Measurements from ENCODE around the gene PPP6R2.

The PPP6R2 gene

DNA sequence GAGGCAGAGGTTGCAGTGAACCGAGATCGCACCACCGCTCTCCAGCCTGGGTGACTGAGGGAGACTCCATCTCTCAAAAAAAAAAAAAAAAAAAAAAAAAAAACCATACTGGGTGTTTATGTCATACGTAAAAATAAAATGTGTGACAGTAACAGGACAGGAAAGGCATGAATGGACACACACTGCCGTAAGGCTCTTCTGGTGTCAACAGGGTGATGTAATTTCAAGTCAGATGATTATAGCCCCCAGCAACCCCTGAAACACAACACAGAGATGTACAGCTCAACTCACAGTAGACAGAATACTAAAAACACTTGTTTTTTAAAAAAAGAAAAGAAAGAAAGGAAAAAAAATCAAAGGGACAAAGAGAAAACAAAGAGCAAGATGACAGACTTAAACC lies 109.5 kb downstream of the PPP6R2 start:
- DNase-seq: no peak

DNA sequence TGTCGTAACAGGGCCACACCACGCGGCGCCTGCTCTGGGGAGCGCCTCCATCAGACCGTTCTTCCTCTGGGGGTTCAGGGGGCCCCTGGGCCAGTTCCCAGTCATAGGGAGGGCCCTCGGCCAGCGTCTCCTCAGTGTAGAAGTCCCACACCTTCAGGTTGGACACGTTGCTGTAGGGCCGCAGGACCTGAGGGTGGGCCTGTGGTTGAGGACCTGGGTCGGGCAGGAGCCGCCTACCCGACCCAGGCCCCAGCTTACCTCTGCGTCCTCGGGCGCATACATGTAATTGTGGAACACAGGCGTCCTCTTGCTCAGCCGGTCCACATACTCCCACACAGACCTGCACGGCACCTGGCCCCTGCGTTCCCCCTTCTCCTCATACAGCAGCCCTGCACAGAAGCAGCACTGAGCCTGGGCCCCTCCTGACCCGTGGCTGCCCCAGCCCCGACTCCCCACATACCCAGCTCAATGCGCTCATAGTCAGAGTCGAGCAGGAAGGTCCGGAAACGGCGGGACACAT lies 111.5 kb downstream of the PPP6R2 start:
- no peak for DNase-seq

DNA sequence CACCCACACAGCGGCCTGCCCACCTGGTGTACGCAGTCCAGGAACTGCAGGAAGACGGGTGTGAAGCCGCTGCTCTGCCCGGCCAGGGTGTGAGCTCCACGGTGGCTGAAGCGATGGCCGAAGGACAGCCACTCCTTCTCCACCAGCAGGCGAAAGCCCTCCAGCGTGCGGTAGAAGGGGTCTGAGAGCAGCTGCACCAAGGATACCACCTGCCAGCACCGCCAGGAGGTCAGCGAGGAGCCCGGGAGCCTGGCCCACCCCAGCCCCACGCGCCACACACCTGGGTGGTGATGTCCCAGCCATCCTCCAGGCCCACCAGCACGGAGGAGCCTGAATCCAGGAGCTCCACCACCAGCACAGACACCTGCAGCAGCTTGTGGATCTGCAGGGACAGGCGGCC lies 112.1 kb downstream of the PPP6R2 start:
- DNase-seq: no peak

DNA sequence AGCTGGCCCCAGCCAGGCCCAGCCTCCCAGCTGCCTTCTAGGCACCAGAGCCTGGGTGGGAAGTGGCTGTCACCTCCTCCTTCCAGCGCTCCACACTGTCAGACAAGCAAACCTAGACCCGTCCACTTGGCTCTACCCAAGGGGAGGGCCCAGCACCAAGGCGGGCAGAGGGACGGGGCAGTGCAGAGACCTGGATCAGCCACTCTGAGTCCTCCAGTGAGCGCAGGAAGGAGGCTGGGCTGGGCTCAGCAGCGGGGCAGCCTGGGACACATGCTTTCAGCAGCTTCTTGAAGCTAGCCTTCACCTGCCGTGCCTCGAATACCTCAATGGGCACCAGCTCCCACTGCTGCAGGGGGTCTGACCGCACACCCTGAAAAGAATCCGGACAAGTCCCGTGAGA lies 112.9 kb downstream of the PPP6R2 start:
- no peak for DNase-seq

DNA sequence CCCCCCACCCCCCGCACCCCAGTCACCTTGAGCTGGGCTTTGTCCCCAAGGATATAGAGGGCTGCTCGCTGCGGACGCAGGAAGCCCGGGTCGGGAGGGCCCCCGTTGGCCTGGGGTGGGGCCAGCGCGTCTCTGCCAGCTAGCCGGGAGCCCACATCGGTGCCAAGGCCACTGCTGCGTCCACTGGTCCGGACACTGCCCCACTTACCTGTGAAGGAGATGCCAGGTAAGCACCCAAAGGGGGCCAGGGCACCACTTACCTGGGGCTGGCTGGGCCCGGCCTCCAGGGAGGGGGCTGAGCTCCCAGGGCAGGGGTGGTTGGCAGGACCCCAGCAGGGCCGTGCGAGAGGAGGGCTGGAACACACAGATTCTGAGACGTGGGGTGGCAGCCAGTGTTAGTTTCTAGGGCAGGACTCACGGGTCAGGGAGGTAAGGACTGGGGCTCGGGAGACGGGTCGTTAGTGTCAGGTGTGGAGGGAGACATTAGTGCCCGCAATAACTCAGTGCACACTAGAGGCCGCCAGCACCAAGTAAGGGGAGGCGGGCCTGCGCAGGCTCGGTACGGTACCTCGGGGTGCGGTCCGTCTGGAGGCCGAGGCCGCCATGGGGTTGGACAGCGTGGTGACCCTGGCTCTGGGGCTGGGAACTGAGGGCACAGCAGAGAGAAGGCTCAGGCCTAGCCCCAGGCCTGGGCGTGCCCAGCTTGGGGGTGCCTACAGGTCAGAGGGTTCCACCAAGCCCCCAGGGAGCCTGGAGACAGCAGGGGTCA lies 113.5 kb downstream of the PPP6R2 start:
- DNase-seq: no peak

DNA sequence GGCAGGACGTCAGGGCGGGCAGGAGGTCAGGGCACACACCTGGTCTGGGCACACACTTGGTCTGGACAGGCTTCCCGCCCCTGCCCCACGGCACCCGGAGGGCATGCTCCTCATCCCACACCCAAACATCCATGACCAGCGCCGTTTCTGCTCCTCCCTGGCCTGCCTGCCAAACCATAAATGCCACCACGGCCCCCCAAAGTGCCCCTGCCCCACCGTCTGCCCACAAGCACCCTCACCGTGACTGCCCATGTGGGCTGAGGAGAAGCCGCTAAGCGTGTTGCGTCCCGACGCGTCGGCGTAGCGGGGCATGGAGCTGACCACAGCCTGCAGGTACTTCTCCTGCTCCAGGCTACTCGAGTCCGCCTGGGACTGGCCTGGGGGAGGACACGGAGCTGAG lies 115.9 kb downstream of the PPP6R2 start:
- no peak for DNase-seq

DNA sequence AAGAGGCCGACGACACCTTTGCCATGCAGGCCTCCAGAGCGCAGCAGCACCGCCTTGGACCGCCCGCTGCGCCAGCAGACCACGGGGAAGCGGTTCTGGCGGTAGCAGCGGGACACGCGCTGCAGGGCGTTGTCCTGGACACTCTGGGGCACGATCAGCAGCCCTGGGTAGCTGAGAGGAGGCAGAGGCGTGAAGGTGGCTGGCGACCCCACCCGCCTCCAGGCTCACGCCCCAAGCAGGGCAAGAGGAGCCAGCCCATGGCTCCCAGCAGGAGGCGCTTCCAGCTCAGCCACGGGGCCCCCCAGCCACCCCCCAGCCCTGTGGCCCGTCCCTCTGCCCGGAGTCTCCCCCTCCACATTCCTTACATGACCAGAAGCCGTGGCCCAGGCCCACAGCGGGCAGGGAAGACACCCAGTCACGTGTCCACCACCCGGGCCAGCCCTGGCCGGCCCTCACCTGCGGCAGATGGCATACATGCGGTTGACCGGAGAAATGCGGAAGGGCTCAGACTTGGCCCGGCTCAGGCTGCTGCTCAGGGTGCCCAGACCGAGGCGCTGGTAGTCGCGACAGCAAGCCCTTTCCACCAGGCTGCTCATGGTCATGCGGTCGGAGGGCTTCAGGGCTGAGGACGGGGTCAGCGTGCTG lies 116.5 kb downstream of the PPP6R2 start:
- no peak for DNase-seq

DNA sequence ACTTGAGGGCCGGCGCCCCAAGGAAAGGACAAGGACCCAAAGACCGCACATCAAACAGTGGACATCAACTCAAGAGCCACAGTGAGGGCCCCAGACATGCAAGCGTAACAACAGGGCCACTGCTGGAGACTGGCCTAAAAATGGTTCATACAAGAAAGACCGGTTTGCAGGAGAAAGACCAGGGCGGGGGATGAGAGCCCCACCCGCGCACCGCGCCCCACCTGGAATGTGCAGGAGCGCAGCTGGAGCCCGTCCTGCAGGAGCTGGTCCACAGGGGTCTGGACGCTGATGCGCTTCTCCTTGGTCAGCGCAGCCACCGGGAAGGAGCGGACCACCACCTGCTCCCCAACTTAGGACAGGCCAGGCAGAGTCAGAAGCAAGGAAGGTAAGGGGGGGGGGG lies 117.8 kb downstream of the PPP6R2 start:
- DNase-seq: no peak

DNA sequence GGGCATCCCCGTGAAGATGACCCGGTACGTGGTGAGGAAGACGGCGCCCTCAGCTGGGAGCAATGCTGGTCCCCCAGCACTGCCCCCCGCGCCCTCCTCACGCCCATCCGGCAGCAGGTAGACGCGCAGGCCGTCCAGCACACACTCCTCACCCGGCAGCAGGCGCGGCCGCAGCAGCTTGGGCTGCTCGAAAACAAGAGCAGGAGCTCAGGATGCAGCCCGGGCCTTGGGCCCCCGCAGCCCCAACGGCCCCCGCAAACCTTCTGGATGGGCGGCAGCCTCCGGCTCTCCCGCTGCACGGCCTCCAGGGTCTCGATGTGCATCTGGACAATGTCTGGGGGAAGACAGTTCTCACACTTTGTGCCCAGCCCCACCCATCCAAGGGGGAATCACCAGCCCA lies 118.4 kb downstream of the PPP6R2 start:
- DNase-seq: no peak

DNA sequence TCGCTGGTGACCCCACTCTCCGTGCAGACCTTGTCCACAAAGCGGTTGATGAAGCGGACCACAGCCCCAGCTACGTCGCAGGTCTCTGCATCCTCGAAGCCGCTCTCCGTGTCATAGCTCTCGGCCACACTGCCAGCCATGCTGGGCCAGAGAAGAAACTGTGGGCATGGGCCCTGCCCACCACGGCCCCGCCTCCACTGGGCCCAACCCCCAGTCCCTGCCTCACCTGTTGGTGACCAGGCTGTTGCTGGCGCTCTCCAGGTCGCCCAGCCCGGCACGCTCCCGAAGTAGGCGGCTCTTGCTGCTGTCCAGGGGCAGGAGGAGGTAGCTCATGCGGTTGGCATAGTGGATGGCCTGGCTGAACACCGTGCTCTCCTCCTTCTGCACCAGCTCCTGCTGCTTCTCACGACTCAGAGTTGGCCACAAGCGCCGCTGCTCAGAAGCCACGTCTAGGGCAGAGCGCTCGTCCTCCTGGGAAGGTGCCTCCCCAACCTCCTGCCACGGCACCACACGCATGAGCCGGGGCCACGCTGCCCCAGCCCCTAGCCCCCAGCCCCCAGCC lies 118.9 kb downstream of the PPP6R2 start:
- DNase-seq: no peak

DNA sequence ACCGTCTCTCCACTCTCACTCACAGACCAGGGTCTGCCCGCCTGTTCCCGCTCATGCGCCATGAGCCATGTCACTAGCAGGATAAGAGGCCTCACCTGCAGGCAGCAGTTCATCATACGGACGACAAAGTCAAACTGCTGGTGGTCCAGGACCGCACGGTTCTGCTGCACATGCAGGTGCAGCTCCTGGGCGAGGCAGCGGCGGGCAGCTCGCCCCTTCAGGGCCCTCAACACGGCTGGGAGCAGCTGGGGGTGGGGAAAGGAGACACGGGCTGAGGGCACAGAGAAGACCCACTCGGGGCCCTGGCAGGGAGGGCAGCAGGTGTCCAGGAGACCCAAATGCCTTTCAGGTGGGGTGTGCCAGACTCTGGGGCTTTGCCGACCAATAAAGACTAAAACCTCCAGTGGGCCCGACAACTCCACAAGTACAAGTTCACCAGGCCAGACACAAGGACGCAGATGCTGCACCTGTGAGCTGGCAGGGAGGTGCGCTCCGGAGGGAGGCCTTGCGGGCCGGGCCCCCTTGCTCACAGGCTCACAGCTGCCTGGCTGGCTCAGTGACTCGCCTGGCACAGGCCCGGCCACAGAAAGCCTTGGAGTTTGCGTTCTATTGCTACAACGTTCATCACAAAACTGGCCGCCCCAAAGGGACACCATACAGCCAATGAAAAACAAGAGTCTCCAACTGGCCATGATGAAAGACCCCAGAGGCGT lies 120.2 kb downstream of the PPP6R2 start:
- DNase-seq: no peak

DNA sequence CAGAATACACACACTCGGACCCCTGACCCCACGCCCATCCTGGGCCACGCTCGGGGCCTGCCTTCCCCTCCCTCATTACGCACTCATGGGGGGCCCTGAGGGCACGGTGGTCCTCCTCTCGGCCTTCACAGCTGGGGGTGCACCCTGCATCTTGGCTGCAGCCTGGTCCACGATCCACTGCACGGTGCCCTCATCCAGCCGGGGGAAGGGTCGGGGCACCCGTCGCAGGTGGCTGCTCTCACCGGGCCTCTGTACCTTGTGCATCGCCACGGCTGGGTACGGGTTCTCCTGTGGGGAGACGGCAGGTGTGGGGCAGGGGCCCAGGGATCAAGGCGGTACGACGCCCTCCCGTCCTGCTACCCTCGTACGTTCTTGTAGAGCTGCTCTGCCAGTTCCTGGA lies 121.3 kb downstream of the PPP6R2 start:
- DNase-seq: no peak

DNA sequence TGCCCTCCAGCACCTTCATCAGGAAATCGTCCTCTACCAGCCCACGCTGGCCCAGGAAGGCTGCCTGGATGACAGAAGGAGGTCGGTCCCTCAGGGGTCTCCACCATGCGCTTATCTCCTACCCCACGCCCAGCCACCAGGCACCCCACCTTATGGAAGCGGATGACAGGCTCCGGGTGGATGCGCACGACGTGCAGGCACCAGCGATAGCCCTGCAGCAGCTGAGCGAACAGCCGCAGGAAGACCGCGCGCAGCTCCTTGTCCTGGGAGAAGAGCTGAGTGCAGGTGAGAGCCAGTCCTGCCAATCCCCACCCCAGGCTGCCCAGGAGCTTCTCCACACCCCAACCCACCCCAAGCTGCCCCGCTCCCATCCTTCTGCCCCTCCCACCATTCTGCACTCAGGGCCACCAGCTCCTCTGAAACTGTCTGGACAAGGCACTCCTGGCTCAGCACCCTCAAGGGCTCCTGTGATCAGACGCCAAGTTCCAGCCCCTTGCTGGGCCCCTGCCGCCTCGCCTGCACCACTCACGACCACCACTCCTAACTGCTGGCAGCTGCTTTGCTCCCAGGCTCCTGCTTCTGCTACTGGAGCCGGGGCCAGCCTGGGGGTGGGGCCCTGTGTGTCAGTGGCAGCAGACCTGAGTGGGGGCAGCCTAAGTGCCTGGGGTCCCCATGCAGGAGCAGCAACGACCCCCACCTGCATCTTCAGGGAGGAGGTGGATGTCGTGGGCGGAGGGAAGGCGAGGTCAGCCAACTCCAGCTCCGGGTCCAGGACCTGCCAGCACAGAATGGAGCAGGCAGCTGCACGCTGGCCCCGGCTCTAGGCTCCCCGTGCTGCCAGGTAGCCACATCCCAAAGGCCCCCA lies 122.2 kb downstream of the PPP6R2 start:
- no peak for DNase-seq

DNA sequence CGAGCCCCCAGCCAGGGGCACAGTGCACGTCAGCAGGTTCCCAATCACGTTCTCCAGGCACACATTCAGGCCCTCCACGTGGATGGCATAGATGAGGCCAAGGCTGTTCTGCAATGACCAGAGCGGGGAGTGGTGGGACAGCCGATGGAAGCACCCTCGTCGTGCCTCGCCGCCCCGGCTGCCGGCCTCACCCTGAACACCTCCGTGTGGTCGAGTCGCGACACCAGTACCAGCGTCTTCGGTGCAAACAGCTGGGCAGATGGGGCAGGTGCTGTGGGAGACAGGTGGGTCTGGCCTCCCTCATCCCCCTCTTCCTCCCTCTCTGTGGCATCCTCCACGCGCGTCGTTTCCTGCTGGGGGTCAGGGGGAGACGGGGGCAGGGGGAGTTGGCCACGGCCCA lies 124.2 kb downstream of the PPP6R2 start:
- DNase-seq: no peak

DNA sequence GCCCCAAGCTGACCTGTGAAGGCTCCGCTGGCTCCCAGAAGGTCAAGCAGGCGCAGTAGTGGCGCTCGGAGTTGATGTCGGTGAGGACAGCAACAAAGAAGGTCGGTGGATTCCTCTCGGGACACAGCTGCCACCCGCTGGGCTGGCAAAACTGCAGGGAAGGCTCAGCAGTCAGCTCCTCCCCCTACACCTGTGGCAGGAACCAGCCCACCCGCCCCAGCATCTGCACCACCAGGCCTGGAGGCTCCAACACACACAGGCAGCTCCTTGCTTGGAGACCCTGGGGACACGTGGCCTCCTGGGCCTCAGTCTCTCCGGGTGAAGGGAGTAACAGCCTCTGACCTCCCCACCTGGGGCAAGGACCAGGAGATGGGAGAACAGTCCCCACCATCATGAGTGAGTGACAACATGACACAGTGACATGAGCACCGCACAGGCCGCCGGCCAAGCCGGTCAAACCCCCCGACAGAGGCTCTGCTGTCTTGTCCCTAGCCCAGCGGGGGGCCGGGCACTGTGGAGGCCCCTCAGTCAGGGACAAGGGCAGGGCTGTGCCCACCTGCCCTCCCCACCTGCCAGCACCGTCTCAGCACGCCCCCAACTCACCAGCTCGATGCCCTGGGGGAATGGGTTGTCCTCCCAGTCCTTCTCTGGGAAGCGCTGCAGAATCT lies 124.8 kb downstream of the PPP6R2 start:
- DNase-seq: no peak

DNA sequence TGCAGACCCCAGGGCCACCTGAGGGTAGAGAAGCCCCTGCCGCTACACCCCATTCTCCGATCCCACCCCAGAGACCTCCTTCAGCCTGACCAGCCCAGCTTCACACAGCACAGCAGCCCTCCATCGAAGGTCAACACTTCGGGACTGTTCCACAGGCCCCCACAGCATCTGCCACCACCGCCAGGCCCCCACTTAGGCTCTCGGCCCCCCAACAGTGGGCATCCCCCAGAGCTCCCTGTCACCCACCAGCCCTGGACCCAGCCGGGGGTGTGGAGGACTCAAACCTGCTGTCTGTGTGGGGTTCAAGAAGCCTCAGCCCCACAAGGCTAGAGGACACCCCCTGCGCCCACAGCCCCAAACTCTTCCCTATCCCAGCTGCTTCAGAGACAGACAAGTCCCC lies 125.5 kb downstream of the PPP6R2 start:
- no peak for DNase-seq

DNA sequence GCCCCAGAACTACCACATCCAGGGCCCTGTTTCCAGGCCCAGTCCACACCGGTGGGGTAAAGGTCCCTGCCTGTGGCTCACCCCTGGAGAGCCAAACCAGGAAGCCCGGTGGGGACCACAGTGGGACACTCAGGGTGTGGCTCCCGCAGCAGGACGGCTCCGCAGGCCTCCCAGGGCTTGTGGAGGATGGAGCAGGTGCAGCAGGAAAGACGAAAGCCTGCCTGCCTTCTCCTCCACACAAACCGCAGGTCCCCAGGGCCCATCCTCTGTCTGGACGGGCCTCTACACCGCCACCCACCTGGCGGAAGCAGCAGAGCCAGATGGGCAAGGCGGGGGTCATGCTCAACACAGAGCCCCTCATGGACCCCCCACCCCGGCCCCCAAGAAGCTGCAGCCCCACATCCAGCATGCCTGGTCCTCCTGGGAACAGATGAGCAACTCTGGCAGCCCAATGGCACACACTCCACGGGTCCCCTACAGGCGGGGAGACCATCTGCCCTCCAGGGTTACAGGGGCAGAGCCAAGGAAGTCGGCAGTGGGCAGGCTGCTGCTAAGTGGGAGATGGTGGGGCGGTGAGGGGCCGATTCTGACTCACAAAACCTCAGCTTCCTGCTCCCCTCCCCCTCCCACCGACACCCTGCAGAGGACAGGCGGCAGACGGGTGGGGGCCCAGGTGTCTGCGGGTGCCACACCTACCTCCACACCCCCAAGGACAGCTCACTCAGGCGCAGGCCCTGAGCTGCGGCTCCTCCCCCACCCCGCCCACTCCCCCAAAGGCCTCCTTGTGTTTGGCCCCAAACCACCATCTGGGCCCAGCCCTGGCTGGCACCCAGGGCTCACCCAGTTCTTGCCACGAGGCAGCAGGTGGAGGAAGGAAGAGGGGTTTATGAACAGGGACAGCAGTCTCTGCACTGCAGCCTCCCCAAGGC lies 126.5 kb downstream of the PPP6R2 start:
- no peak for DNase-seq

DNA sequence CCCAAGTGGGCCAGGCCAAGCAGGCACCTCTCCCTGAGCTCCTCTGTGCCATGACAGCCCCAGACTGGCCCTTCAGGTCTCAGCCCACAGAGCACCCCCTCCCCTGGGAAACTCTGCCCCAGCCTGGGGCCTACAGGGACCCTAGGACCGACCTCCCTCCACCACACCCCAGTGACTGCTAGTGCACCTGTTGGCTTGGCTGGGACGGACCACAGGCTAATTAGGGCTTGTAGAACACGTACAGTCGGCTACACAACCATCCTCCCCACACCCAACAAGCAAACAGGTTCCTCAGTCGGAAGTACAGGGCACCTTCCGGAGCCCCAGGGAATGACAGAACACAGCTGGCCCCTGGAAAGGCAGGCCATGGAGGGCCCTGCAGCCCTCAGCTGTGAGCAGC lies 127.4 kb downstream of the PPP6R2 start:
- DNase-seq: no peak

DNA sequence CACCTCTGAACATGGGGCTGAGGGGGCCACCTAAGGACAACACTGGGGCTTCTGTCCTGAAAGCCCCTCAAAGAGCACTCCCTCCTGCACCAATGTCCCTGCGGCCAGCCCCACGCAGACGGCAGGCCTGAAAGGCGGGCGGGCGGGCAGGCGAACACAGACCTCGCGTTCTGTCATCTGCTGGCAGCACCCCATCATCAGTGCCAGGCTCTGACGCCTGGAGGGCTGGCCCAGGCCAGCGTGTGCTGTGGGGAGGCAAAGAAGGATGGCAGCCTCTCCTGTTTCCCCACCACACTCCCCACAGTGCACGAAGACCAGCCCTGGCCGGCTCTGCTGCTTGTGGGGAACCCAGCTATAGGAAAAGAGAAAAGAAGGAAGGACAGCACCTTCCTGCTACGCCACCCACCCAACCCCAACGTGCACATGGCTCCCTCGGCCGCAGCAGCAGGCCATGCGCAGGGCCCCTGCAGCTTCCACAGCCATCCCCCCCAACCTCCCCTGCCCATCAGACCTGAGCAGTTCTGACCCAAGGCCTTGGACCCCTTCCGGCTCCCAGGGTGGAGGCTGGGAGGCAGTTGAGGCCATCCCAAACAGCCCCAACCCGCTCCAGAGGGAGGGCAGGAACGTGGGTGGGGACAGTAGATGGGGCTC lies 128.2 kb downstream of the PPP6R2 start:
- no peak for DNase-seq

DNA sequence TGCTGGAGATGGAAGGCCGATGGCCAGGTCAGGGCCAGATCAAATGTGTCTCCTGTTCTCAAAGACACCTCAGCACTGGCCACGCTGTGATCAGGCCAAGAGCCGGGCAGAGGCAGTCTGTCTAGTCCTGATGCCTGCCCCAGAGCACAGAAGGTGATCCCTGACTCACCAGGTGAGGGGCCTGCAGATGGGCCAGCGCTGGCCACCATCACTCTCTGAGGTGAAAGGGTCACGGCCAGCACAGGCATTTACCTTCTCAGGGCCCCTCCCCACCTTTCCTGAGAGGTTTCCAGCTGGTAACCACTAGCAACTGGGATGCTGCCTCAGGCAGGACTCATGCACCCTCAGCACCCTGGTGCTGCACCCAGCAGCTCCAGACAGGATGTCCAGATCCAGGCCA lies 128.8 kb downstream of the PPP6R2 start:
- no peak for DNase-seq
